IMR-90 (cell line): Measurements from ENCODE around the gene PPRC1. TPM values are rescaled to one million over a fixed set of nuclear protein-coding genes. Genes with fewer than 3 reads are reported as not detected.

ENCODE experiments used
- ATAC-seq: fragments of 200-7000 bp; cut with Tn5 transposase; 2 replicates; pipeline ENCODE4 v1.9.1; 2020; ENCODE audit warnings: low read depth, mild to moderate bottlenecking, moderate library complexity
- BruUV-seq: library from RNA; stranded (reverse); fragments of 400-500 nt; replicated peaks from 2 replicates; lab custom pipeline; 2021; lab: Mats Ljungman, UMichigan
- CTCF ChIA-PET: fragments of 300-600 bp; formaldehyde crosslinking; extraction: SDS; loops from one replicate; lab custom pipeline; 2021; ENCODE audit warnings: antibody characterized with exemption; lab: Yijun Ruan, JAX
- POLR2A ChIA-PET: fragments of 300-600 bp; sonication (Branson Sonifier 250); formaldehyde crosslinking; loops from one replicate; lab custom pipeline; 2022; ENCODE audit warnings: antibody characterized with exemption; ENCODE audit not compliant: unreplicated experiment; lab: Charles Lee
- DNase-seq: peaks from one replicate; pipeline ENCODE4 v3.0.0; 2013
- H2AFZ ChIP-seq: replicated peaks from 2 replicates; pipeline ENCODE3; 2013; ENCODE audit warnings: low read length, mild to moderate bottlenecking; ENCODE audit not compliant: poor library complexity
- H2AK5ac ChIP-seq: 2 replicates; pipeline ENCODE4 v1.6.1; 2013; ENCODE audit warnings: low read depth, low read length, inconsistent platforms
- H2AK9ac ChIP-seq: replicated peaks from 2 replicates; pipeline ENCODE3; 2013; ENCODE audit warnings: mild to moderate bottlenecking, low read depth, low read length, moderate library complexity; ENCODE audit not compliant: poor library complexity
- H2BK120ac ChIP-seq: 2 replicates; pipeline ENCODE4 v1.6.1; 2013; ENCODE audit warnings: low read depth, low read length, inconsistent platforms
- H2BK15ac ChIP-seq: 3 replicates; pipeline ENCODE4 v1.6.1; 2013; ENCODE audit warnings: low read depth, low read length, inconsistent platforms
- H2BK20ac ChIP-seq: 2 replicates; pipeline ENCODE4 v1.6.1; 2013; ENCODE audit warnings: low read depth, mild to moderate bottlenecking, inconsistent platforms, low read length, moderate library complexity
- H2BK5ac ChIP-seq: 2 replicates; pipeline ENCODE4 v1.6.1; 2013; ENCODE audit warnings: mild to moderate bottlenecking, low read depth, low read length, inconsistent platforms; ENCODE audit not compliant: poor library complexity, severe bottlenecking
- H3K14ac ChIP-seq: replicated peaks from 2 replicates; pipeline ENCODE4 v1.6.1; 2013; ENCODE audit warnings: low read depth, low read length, inconsistent platforms
- H3K18ac ChIP-seq: 2 replicates; pipeline ENCODE4 v1.6.1; 2013; ENCODE audit warnings: low read depth, low read length, control low read depth
- H3K23ac ChIP-seq: 2 replicates; pipeline ENCODE4 v1.6.1; 2013; ENCODE audit warnings: low read depth, low read length, inconsistent platforms
- H3K27ac ChIP-seq: 2 replicates; pipeline ENCODE4 v1.5.1; 2013; ENCODE audit warnings: mild to moderate bottlenecking, control low read depth, low read length; ENCODE audit not compliant: insufficient read depth
- H3K27me3 ChIP-seq: 2 replicates; pipeline ENCODE4 v1.6.1; 2013; ENCODE audit warnings: low read length; ENCODE audit not compliant: control insufficient read depth, insufficient read depth
- H3K36me3 ChIP-seq: 2 replicates; pipeline ENCODE4 v1.6.1; 2013; ENCODE audit warnings: low read length, mixed read lengths; ENCODE audit not compliant: control insufficient read depth, insufficient read depth
- H3K4ac ChIP-seq: 2 replicates; pipeline ENCODE4 v1.6.1; 2013; ENCODE audit warnings: low read depth, low read length, inconsistent platforms
- H3K4me1 ChIP-seq: 2 replicates; pipeline ENCODE4 v1.6.1; 2013; ENCODE audit warnings: low read length, mixed read lengths; ENCODE audit not compliant: control insufficient read depth, insufficient read depth
- H3K4me2 ChIP-seq: 2 replicates; pipeline ENCODE4 v1.6.1; 2013; ENCODE audit warnings: low read depth, mild to moderate bottlenecking, control low read depth, low read length, moderate library complexity
- H3K4me3 ChIP-seq: 2 replicates; pipeline ENCODE4 v1.5.1; 2013; ENCODE audit warnings: low read depth, mild to moderate bottlenecking, control low read depth, low read length, moderate library complexity; ENCODE audit not compliant: insufficient read depth
- H3K56ac ChIP-seq: 2 replicates; pipeline ENCODE4 v1.6.1; 2013; ENCODE audit warnings: low read length, inconsistent platforms; ENCODE audit not compliant: insufficient read depth; ENCODE audit errors: extremely low read depth
- H3K79me1 ChIP-seq, 2 experiments: 2 replicates each; pipeline ENCODE4 v1.6.1; 2013; ENCODE audit warnings: low read length in 2 of 2, inconsistent platforms in 1 of 2, low read depth in 1 of 2
- H3K9ac ChIP-seq: 2 replicates; pipeline ENCODE4 v1.6.1; 2013; ENCODE audit warnings: low read depth, low read length, control low read depth
- H3K9me1 ChIP-seq: 2 replicates; pipeline ENCODE4 v1.6.1; 2013; ENCODE audit warnings: low read length, inconsistent platforms; ENCODE audit not compliant: insufficient read depth
- H3K9me3 ChIP-seq: 2 replicates; pipeline ENCODE4 v1.6.1; 2013; ENCODE audit warnings: low read length; ENCODE audit not compliant: control insufficient read depth, insufficient read depth
- H4K20me1 ChIP-seq: 2 replicates; pipeline ENCODE4 v1.6.1; 2013; ENCODE audit warnings: low read length, inconsistent platforms; ENCODE audit not compliant: insufficient read depth
- H4K5ac ChIP-seq: 2 replicates; pipeline ENCODE4 v1.6.1; 2013; ENCODE audit warnings: mild to moderate bottlenecking, low read depth, low read length, control low read depth
- H4K8ac ChIP-seq, 2 experiments: 2 replicates each; pipeline ENCODE4 v1.6.1; 2013; ENCODE audit warnings: low read depth in 2 of 2, low read length in 2 of 2, control low read depth in 1 of 2, inconsistent platforms in 1 of 2
- H4K91ac ChIP-seq: 2 replicates; pipeline ENCODE4 v1.6.1; 2013; ENCODE audit warnings: low read depth, low read length, inconsistent platforms; ENCODE audit not compliant: insufficient read depth
- BHLHE40 ChIP-seq: fragments of 150-350 bp; IDR thresholded peaks from 2 replicates; pipeline ENCODE4 v1.6.1; 2016; ENCODE audit warnings: mild to moderate bottlenecking, low read depth, low read length
- CEBPB ChIP-seq: IDR thresholded peaks from 2 replicates; pipeline ENCODE4 v1.6.1; 2012; ENCODE audit warnings: low read depth, low read length, improper control_type of control experiment
- CHD1 ChIP-seq: IDR thresholded peaks from 2 replicates; pipeline ENCODE4 v1.6.1; 2012; ENCODE audit warnings: low read depth, low read length, improper control_type of control experiment
- FOS ChIP-seq: fragments of 150-350 bp; IDR thresholded peaks from 2 replicates; pipeline ENCODE4 v1.6.1; 2016; ENCODE audit warnings: low read depth, low read length
- MAFK ChIP-seq: IDR thresholded peaks from 2 replicates; pipeline ENCODE4 v1.6.1; 2012; ENCODE audit warnings: low read depth, low read length, improper control_type of control experiment
- MAZ ChIP-seq: IDR thresholded peaks from 2 replicates; pipeline ENCODE4 v1.6.1; 2012; ENCODE audit warnings: low read depth, mild to moderate bottlenecking, low read length, improper control_type of control experiment, moderate library complexity, borderline replicate concordance
- MXI1 ChIP-seq: IDR thresholded peaks from 2 replicates; pipeline ENCODE4 v1.6.1; 2012; ENCODE audit warnings: low read depth, mild to moderate bottlenecking, low read length, moderate library complexity, borderline replicate concordance
- NFE2L2 ChIP-seq: fragments of 150-350 bp; IDR thresholded peaks from 2 replicates; pipeline ENCODE4 v1.6.1; 2016; ENCODE audit warnings: low read depth, mild to moderate bottlenecking, low read length
- POLR2A ChIP-seq: IDR thresholded peaks from 2 replicates; pipeline ENCODE4 v1.6.1; 2012; ENCODE audit warnings: mild to moderate bottlenecking, low read depth, low read length
- RAD21 ChIP-seq: IDR thresholded peaks from 2 replicates; pipeline ENCODE4 v1.6.1; 2012; ENCODE audit warnings: low read length, improper control_type of control experiment
- RCOR1 ChIP-seq: IDR thresholded peaks from 2 replicates; pipeline ENCODE4 v1.6.1; 2012; ENCODE audit warnings: mild to moderate bottlenecking, low read length, improper control_type of control experiment; ENCODE audit not compliant: insufficient replicate concordance
- RFX5 ChIP-seq: IDR thresholded peaks from 2 replicates; pipeline ENCODE4 v1.8.0; 2012; ENCODE audit warnings: low read depth, mild to moderate bottlenecking, low read length, moderate library complexity
- SMC3 ChIP-seq: fragments of 150-350 bp; IDR thresholded peaks from 2 replicates; pipeline ENCODE4 v1.6.1; 2016; ENCODE audit warnings: low read depth, mild to moderate bottlenecking, antibody characterized with exemption, low read length, moderate library complexity
- WGBS, 2 experiments: methylation state at CpG; one replicate each; pipeline versions ENCODE4 v1.1.5 to v1.1.7; 2013; ENCODE audit warnings: missing lambda C conversion rate in 2 of 2; ENCODE audit not compliant: insufficient read length in 1 of 2; ENCODE audit errors: extremely low coverage in 2 of 2; 5-methylcytosine and 5-hydroxymethylcytosine counted together
- dilution Hi-C: fragments of 300-500 bp; cut with HindIII; formaldehyde crosslinking; loops from one replicate; pipeline ENCODE4 v1.14.3; 2018; ENCODE audit warnings: low sequenced_read_pairs; ENCODE audit not compliant: unreplicated experiment
- in situ Hi-C: fragments of 300-500 bp; cut with MboI; formaldehyde crosslinking; loops from 3 replicates; pipeline ENCODE4 v1.14.3; 2019; ENCODE audit warnings: low sequenced_read_pairs, inconsistent platforms, mixed read lengths
- intact Hi-C: fragments of 100-400 bp; cut with micrococcal nuclease; formaldehyde crosslinking; loops from 2 replicates; pipeline ENCODE4 v1.10.0; 2022
- polyA plus RNA-seq, 3 experiments: library from polyadenylated mRNA; depleted of rRNA; stranded (reverse); fragments of >200 nt; gene quantifications; 2 replicates each; pipeline ENCODE4 v1.2.3, GENCODE V29; 2012; ENCODE audit warnings: low replicate concordance in 1 of 3
- total RNA-seq: library from RNA; depleted of rRNA; stranded (reverse); fragments of >200 nt; gene quantifications from 2 replicates; pipeline ENCODE4 v1.2.3, GENCODE V29; 2012
- TF ChIP-seq, protein P1 (sequence below): conservative IDR thresholded peaks from 2 replicates; pipeline ENCODE4 v1.5.1; 2012; ENCODE audit warnings: mild to moderate bottlenecking, low read depth, low read length, improper control_type of control experiment
- TF ChIP-seq, protein P2 (sequence below): fragments of 150-350 bp; IDR thresholded peaks from 2 replicates; pipeline ENCODE4 v1.6.1; 2016; ENCODE audit warnings: low read depth, mild to moderate bottlenecking, low read length, moderate library complexity, borderline replicate concordance
- TF ChIP-seq, protein P3 (sequence below): fragments of 150-350 bp; IDR thresholded peaks from 2 replicates; pipeline ENCODE4 v1.6.1; 2017; ENCODE audit warnings: mild to moderate bottlenecking, antibody characterized with exemption, low read length, low read depth

Gene PPRC1
- total and polyA plus RNA-seq, 2 of the 4 experiments (the other 2 are of a cell fraction): 11.8 to 38.7 TPM

DNA sequence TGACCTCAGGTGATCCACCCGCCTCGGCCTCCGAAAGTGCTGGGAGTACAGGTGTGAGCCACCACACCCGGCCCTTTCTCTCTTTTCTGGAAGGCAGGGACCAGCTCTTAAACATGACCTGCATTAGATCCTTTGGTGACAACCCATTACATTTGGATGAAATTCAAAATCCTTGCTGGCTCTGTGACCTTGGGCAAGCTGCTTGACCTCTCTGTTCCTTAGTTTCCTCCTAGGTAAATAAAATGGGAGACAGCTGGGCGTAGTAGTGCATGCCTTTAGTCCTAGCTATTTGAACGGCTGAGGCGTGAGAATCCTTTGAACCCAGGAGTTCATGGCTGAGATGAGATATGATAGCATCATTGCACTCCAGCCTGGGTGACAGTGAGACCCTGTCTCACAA, 36.4 kb upstream of the PPRC1 start:
- no peak overlapping the region for H3K56ac ChIP-seq
- ATAC-seq (no peak), DNase-seq (no peak)
- no peak overlapping the region for H3K18ac ChIP-seq
- H3K23ac ChIP-seq: no peak overlapping the region
- H3K36me3 ChIP-seq: peaks cover 12% of the 10 kb centered on the region; the same call in 1 of the 2 replicates
- no peaks in the 10 kb centered on the region for H3K79me1 ChIP-seq
- H3K27ac ChIP-seq: no peak overlapping the region
- H3K4me3 ChIP-seq: no peak overlapping the region
- BruUV-seq: no TSS peak
- ChIA-PET POLR2A (no interaction called here), CTCF (interaction anchor here (0.6 kb wide), 1 partner anchor 655 kb away, joined by 3 read pairs; no protein-coding TSS in a partner anchor)
- no peak overlapping the region for H2BK15ac ChIP-seq
- H3K9me3 ChIP-seq: no peaks in the 10 kb centered on the region
- H2BK120ac ChIP-seq: no peak overlapping the region
- WGBS, 2 experiments: 100% methylated on average over 2 of the region's 7 CpGs; no CpG with 5 or more reads in 1 of the 2 experiments
- in situ Hi-C loops: no loop called here
- no peak overlapping the region for H2AK9ac ChIP-seq
- H3K4ac ChIP-seq: no peak overlapping the region
- H3K9me1 ChIP-seq: no peaks in the 10 kb centered on the region
- H4K8ac ChIP-seq: no peak overlapping the region
- no peaks in the 10 kb centered on the region for H3K27me3 ChIP-seq
- intact Hi-C loops: no loop called here
- dilution Hi-C loops: no loop called here
- no peak overlapping the region for H2BK20ac ChIP-seq
- H2BK5ac ChIP-seq: no peak overlapping the region
- no peak overlapping the region for H3K14ac ChIP-seq
- no peaks in the 10 kb centered on the region for H4K20me1 ChIP-seq
- TF ChIP-seq CEBPB: no peak
- no peak for TF ChIP-seq MAFK
- TF ChIP-seq, protein P1, sequence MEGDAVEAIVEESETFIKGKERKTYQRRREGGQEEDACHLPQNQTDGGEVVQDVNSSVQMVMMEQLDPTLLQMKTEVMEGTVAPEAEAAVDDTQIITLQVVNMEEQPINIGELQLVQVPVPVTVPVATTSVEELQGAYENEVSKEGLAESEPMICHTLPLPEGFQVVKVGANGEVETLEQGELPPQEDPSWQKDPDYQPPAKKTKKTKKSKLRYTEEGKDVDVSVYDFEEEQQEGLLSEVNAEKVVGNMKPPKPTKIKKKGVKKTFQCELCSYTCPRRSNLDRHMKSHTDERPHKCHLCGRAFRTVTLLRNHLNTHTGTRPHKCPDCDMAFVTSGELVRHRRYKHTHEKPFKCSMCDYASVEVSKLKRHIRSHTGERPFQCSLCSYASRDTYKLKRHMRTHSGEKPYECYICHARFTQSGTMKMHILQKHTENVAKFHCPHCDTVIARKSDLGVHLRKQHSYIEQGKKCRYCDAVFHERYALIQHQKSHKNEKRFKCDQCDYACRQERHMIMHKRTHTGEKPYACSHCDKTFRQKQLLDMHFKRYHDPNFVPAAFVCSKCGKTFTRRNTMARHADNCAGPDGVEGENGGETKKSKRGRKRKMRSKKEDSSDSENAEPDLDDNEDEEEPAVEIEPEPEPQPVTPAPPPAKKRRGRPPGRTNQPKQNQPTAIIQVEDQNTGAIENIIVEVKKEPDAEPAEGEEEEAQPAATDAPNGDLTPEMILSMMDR: no peak
- TF ChIP-seq MXI1: no peak
- TF ChIP-seq RCOR1: no peak
- no peak for TF ChIP-seq RAD21
- TF ChIP-seq POLR2A: no peak
- TF ChIP-seq SMC3: no peak
- TF ChIP-seq CHD1: no peak
- TF ChIP-seq, protein P2, sequence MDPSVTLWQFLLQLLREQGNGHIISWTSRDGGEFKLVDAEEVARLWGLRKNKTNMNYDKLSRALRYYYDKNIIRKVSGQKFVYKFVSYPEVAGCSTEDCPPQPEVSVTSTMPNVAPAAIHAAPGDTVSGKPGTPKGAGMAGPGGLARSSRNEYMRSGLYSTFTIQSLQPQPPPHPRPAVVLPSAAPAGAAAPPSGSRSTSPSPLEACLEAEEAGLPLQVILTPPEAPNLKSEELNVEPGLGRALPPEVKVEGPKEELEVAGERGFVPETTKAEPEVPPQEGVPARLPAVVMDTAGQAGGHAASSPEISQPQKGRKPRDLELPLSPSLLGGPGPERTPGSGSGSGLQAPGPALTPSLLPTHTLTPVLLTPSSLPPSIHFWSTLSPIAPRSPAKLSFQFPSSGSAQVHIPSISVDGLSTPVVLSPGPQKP: no peak
- no peak for TF ChIP-seq FOS
- no peak for TF ChIP-seq MAZ
- no peak for TF ChIP-seq RFX5
- no peak for TF ChIP-seq NFE2L2
- TF ChIP-seq, protein P3, sequence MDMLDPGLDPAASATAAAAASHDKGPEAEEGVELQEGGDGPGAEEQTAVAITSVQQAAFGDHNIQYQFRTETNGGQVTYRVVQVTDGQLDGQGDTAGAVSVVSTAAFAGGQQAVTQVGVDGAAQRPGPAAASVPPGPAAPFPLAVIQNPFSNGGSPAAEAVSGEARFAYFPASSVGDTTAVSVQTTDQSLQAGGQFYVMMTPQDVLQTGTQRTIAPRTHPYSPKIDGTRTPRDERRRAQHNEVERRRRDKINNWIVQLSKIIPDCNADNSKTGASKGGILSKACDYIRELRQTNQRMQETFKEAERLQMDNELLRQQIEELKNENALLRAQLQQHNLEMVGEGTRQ: no peak
- no peak for TF ChIP-seq BHLHE40
- no peak overlapping the region for H3K9ac ChIP-seq
- no peak overlapping the region for H2AFZ ChIP-seq
- H3K4me1 ChIP-seq: no peaks in the 10 kb centered on the region
- H3K4me2 ChIP-seq: no peak overlapping the region
- H4K5ac ChIP-seq: no peak overlapping the region
- H2AK5ac ChIP-seq: no peak overlapping the region
- no peak overlapping the region for H4K91ac ChIP-seq
